Measurements from ENCODE around the gene UBE2F. TPM values are rescaled to one million over a fixed set of nuclear protein-coding genes. Genes with fewer than 3 reads are reported as not detected.

UBE2F gene
- total and polyA plus RNA-seq, 2 of the 13 experiments (the other 11 are each of a cell fraction or from before 2014, with no cell fraction given): 35.4 to 73.1 TPM

- no peak; the same call in 1 of the 2 replicates for TF ChIP-seq CREBL2 (CRISPR knock-in tag; IDR thresholded peaks at IDR 0.05; ENCODE audit: borderline replicate concordance)
- no peak for TF ChIP-seq ZNF562 (CRISPR knock-in tag; IDR thresholded peaks at IDR 0.05; ENCODE audit: borderline replicate concordance)
- TF ChIP-seq NFKB2 (CRISPR knock-in tag; IDR thresholded peaks at IDR 0.05; ENCODE audit: borderline replicate concordance): peak; percentile 66
- peak; percentile 72; the same call in 1 of the 2 replicates for TF ChIP-seq TFAP4 (IDR thresholded peaks at IDR 0.05; ENCODE audit: borderline replicate concordance, low read depth)
- TF ChIP-seq SRSF9 (IDR thresholded peaks at IDR 0.05; ENCODE audit: borderline replicate concordance, insufficient read depth, low read depth, low read length, poor library complexity, severe bottlenecking): no peak
- TF ChIP-seq ZNF619 (CRISPR knock-in tag; IDR thresholded peaks at IDR 0.05): no peak
- peak; percentile 94 for TF ChIP-seq ZNF615 (CRISPR knock-in tag; IDR thresholded peaks at IDR 0.05; ENCODE audit: borderline replicate concordance)
- no peak for TF ChIP-seq GRHL1 (CRISPR knock-in tag; conservative IDR thresholded peaks at IDR 0.05)
- peak; percentile 86; the same call in 1 of the 2 replicates for TF ChIP-seq HOXA9 (CRISPR knock-in tag; IDR thresholded peaks at IDR 0.05; ENCODE audit: borderline replicate concordance)
- peak; percentile 77; the same call in 1 of the 2 replicates for TF ChIP-seq ZNF317 (CRISPR knock-in tag; IDR thresholded peaks at IDR 0.05)
- no peak for TF ChIP-seq FOXO4 (CRISPR knock-in tag; conservative IDR thresholded peaks at IDR 0.05)
- TF ChIP-seq IKZF1 (IDR thresholded peaks at IDR 0.05): no peak
- no peak for TF ChIP-seq CC2D1A (CRISPR knock-in tag; IDR thresholded peaks at IDR 0.05)
- peak; percentile 45; the same call in 1 of the 2 replicates for TF ChIP-seq GMEB2 (CRISPR knock-in tag; IDR thresholded peaks at IDR 0.05; ENCODE audit: low read depth)
- no peak; the same call in 1 of the 2 replicates for TF ChIP-seq ZNF432 (CRISPR knock-in tag; IDR thresholded peaks at IDR 0.05; ENCODE audit: borderline replicate concordance)
- TF ChIP-seq MLLT10 (CRISPR knock-in tag; IDR thresholded peaks at IDR 0.05): no peak
- no peak for TF ChIP-seq ZNF672 (CRISPR knock-in tag; IDR thresholded peaks at IDR 0.05)
- peak; percentile 71 for TF ChIP-seq ZSCAN31 (CRISPR knock-in tag; IDR thresholded peaks at IDR 0.05; ENCODE audit: low read depth)
- TF ChIP-seq ZKSCAN5 (CRISPR knock-in tag; IDR thresholded peaks at IDR 0.05): no peak; the same call in 1 of the 2 replicates
- peak; percentile 84 for TF ChIP-seq E2F1 (CRISPR knock-in tag; IDR thresholded peaks at IDR 0.05)
- peak; percentile 85 for TF ChIP-seq ETV6 (CRISPR knock-in tag; conservative IDR thresholded peaks at IDR 0.05)
- TF ChIP-seq MAFF (IDR thresholded peaks at IDR 0.05; ENCODE audit: low read depth, low read length): no peak
Measured at GRCh38 chr2:238060542-238061314, 93.9 kb downstream of the UBE2F start, which contains the start of gene SCLY (continued).
